GM20431 (cell line): Measurements from ENCODE around the gene PADI2.

ENCODE experiments used
- in situ Hi-C: fragments of 300-500 bp; cut with MseI, MboI; formaldehyde crosslinking; loops from one replicate; pipeline ENCODE4 v1.15.0; 2020; ENCODE audit warnings: low sequenced_read_pairs; ENCODE audit not compliant: unreplicated experiment

Gene PADI2

DNA sequence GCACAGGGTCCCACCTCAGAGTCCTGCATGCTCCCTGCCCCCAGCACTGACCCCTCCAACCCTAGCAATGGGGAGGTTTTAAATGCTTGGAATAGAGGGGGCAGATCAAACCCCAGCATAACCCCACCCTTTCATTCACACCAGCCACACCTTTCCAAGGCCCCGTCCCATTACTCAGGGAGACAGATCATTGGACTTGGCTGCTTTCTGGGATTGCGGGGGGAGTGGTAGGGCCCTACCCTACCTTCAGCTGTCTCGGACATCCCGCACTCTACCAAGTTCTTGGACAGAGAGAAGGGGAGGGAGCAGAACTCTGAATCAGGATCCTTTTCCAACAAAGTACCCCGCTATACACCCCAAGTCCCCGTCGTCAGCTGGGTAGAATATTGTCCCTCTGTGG, 983 bp downstream of the PADI2 start:
- in situ Hi-C loops: no loop called here

- in situ Hi-C loops: no loop called here
These were observed 1.6 kb downstream of the PADI2 start for GRCh38 chr1:17117451-17118265.

- in situ Hi-C loops: no loop called here
These were observed 2.6 kb downstream of the PADI2 start for GRCh38 chr1:17116643-17117042.

DNA sequence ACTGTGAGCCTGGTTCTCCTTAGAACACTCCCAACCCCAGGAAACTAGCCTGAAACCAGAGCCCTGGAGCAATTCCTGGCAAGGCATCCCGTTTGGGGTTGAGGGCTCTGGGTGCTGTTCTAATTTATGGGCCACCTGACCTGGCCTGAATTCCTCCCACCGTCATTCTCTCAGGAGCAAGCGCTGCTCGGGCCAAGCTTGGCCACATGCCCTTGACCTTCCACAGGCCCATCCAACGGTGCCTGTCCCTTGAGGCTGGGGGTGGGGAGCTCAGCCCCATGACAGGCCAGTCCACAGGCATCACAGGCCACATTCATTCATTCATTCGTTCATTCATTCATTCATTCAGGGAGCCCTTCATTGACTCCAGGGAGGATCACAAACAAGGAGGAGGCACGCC, 5.3 kb downstream of the PADI2 start:
- in situ Hi-C loops: no loop called here

DNA sequence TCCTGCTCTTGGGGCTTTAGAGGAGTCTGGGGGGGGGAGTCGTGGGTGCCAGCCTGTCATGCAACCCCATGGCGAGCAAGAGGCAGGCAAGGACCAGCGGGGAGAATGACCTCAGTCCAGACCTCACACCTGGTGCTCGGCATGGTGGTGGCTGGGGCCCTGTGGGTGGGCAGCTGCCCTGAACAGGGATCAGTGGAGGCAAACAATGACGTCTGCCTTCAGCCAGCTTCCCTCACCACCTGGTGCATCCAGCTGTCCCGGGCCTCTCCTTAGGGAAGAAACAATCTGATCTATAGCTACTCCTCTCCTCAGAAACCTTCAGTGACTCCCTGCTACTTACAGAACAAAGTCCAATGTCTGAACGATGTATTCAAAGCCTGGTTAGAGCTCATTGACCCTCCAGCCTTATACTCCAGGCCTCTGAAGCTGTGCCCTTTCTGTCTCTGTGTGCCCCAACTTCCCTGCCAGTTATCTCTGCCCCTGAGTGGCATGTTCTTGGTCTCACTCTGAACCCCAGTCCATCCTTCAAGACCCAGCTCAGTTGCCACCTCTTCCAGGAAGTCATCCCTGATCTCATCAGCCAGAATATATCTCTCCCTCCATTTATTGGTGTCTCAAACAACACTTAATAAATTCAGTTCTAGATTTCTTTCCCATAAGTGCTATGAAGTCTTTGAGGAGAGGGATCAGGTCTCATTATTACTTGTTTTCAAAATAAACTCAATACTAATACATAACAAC, 6.6 kb downstream of the PADI2 start:
- in situ Hi-C loops: no loop called here

DNA sequence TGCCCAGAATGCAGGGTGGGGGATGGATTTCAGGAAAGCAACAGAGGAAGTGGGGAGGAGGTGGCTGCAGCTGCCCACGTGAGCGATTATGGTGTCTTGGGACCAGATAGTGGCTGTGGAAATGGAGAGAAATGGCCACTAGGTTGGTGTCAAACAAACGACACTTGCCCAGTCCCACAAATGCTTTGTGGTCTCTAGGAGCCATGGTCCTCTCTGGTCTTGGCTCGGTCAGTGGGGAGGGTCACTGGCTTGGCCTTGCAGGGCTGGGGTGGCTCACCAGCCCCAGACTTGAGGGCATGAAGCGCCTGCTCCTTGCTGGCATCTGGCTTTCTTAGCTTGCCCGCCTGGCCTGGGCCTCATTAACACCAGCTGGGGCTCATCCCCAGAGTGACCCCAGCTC, 7.2 kb downstream of the PADI2 start:
- in situ Hi-C loops: no loop called here

GRCh38 chr1:17110555-17110926, 8.7 kb downstream of the PADI2 start:
- in situ Hi-C loops: no loop called here

DNA sequence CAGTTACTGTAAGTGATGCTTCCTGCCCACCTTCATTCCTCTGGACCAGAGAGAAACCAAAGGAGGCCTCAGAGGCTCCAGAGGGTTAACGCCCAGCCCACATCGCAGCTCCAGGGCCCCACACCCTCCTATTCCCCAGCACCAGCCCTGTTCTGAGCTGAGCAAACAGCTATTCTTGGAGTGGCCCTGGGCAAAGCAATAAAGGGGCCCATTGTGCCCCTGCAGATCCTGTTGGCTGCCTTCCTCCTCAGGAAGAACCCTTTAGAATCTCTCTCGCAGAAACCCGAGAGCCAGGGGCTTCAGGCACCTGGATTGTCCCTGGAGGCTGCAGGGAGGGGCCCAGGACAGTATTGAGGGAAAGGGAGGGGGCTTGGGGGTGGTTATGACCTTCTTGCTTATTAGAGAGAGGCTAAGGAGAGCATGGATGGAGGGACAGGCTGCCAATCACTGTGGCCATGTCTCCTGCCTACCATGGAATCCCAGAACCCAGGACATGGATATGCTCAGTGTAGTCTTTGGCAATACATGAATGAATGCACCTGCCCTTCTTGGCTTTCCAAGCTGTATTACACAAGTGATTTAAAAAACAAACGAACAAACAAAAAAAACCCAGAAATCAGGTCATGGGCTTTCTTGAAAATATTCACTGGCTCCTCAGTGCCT, 9.2 kb downstream of the PADI2 start:
- in situ Hi-C loops: no loop called here

DNA sequence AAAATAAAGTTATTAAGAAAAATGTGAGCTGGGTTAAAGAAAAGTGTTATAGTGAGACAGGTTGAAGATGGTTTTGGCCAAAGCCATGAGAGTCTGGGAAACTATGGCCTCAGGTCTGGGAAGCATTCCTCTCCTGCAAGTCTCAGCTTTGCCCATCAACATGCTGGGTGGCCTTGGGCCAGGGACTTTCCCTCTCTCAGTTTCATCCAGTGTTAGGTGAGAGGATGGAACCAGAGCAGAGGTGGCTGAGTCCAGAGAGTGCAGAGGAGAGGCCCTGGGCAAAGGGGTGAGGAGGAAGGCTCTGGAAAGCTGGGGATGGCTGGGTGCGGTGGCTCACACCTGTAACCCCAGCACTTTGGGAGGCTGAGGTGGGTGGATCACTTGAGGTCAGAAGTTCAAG, 10.5 kb downstream of the PADI2 start:
- in situ Hi-C loops: no loop called here

- in situ Hi-C loops: no loop called here
These were observed 10.9 kb downstream of the PADI2 start for GRCh38 chr1:17108360-17108759.

DNA sequence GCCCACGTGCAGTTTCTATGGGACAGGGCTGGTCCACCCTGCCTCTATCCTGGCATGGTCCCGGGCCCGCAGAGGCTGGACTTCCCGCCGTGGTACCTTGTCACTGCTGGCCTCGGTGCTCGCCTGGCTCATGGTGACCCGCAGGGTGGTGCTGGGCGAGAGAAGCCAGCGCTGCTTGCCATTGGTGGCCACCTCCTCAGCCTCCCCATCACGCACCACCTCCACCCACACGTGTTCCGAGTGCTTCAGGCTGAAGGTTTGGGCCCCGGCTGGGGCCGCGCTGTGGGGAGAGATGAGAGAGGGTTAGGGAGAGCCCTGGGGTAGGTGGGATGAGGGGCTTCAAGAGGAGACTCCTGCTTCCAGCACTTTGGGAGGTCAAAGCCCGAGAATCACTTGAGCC, 14.5 kb downstream of the PADI2 start:
- in situ Hi-C loops: no loop called here

GRCh38 chr1:17102232-17102631, 17.0 kb downstream of the PADI2 start:
- in situ Hi-C loops: no loop called here

- in situ Hi-C loops: no loop called here
These were observed 18.0 kb downstream of the PADI2 start for GRCh38 chr1:17101261-17101660.

DNA sequence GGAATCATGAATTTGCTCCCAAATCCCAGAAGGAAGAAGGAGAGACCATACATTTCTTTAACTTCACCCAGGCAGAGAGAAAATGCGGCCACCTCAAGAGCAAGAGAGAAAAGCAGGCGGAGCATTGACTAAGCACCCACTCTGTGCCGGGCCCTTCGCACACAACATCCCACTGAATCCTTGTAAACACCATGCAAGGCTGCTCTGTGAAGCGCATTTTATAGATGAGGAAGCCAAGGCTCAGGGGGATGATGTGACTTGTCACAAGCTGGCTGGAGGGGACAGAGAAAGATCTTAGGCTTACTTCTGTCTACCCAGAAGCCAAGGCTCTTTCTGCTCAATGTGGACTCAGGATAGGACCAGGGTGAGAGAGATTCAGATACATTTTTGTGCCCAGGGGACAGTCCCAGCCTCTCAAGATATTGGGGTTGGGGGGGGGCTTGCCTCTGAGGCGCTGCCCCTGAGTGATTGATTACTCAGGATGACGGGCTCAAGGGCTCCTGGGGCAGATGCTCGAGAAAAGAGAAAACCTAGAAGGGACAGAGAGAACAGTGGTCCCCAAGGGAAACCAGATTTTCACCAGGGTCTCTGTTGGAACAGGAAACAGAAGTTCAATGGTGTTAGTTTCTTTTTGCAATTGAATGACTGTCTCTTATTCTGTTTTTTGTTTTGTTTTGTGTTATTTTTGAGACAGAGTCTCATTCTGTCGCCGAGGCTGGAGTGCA, 19.5 kb downstream of the PADI2 start:
- in situ Hi-C loops: no loop called here

- in situ Hi-C loops: no loop called here
These were observed 20.6 kb downstream of the PADI2 start for GRCh38 chr1:17098446-17099317.

DNA sequence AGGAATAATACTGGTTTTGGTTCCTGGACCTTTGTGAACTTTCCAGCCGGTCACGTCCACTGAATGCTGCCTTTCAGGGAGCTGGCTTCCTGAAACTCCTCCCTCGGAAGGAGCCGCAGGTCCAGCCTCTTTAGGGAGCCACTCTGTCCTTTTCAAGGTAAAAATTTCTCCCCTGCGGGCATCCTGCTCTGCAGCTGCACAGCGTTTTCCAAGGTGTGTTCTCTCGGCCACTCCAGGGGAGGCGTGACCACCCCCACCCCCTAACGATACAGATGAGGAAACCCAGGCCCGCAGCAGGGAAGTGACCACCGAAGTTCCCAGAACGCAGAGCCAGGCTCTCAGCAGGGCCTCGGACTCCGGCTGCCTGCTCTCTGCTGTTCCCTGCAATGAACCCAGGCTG, 21.5 kb downstream of the PADI2 start:
- in situ Hi-C loops: no loop called here

DNA sequence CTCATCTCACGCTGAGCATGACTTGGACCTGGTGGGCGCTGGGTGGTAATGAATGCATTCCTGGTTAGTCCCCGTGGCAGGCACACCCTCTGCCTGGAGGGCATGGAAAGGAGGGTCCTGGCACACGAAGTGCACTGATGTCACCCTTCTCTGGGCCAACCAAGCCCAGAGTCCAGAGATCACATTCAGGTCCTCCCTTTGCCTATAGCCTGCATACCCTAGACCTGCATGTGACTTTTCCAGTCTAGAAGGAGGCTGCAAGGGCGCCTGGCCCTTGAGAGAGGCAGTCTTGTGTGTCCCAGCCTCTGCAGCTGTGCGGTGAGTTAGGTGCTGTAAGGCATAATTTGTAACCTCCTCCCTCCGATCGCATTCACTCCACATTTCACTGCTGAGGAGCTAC, 22.1 kb downstream of the PADI2 start:
- in situ Hi-C loops: no loop called here

DNA sequence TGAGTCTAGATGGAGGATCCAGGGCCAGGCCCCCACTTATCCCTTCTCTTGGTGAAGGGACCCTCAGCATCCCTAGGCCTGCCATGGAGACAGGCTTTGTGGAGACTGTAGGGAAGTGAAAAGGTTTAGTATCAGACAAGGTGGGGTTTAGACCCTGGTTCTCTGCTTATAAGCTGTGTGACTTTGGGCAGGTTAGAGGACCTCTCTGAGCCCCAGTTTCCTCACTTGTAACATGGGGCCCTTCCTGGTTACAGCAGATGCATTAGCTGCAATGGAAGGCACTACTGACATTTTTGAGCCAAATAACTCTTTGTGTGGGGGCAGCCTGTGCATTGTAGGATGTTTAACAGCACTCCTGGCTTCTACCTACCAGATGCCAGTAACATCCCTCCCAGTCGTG, 22.7 kb downstream of the PADI2 start:
- in situ Hi-C loops: no loop called here

DNA sequence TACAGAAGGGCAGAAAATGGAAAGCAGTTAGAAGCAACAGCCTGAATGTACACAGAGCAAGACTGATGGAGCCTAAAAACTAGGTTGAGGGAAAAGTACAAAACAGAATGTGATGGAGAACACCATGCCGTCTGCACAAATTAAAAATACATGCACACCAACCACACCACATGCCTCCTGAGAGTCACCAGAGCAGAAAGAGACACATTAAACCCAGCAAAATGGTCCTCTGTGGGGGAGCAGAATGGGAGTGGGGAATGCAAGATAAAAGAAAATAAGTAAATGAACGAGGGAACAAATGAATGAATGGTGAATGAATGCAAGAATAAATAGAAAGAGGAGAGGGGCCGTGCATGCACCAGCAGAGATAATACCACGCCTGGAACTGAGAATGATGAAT, 24.1 kb downstream of the PADI2 start:
- in situ Hi-C loops: no loop called here

DNA sequence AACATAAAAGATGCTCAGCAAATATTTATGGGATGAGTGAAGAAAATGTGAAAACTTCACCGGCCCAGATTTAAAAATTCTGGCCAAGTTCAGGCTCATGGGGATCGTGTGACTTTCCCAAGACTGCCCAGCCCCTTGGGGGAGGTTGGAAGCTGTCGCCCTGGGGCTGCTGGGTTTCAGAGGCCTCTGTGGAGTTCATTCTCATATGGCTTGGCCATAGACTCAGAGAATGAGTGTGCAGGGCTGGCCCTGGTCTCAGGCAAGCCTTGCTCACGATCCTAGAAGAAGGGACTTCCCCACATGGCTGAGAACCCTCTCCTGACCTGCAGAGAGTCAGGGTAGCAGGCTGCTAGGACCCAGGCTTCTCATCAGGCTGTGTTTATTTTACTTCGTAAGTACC, 24.6 kb downstream of the PADI2 start:
- in situ Hi-C loops: no loop called here
